Neural progenitor cell (in vitro differentiated cells): ENCODE data around the gene COL19A1. TPM values are rescaled to one million over a fixed set of nuclear protein-coding genes. Genes with fewer than 3 reads are reported as not detected.

Experiments used
- DNase-seq: peaks from one replicate; pipeline ENCODE4 v3.0.0-alpha.2; 2016; ENCODE audit warnings: low spot score
- H2AFZ ChIP-seq: fragments of 200-600 bp; sonication (generic); replicated peaks from 2 replicates; pipeline ENCODE4 v1.6.1; 2016; ENCODE audit warnings: antibody characterized with exemption
- H3F3A ChIP-seq: fragments of 200-600 bp; sonication (generic); 2 replicates; pipeline ENCODE4 v1.6.1; 2016; ENCODE audit warnings: antibody characterized with exemption, low read depth
- H3K27ac ChIP-seq: fragments of 200-600 bp; sonication (generic); 2 replicates; pipeline ENCODE4 v1.5.1; 2016; ENCODE audit warnings: mild to moderate bottlenecking
- H3K27me3 ChIP-seq: fragments of 200-600 bp; sonication (generic); 2 replicates; pipeline ENCODE4 v1.6.1; 2016; ENCODE audit warnings: mild to moderate bottlenecking, moderate library complexity
- H3K36me3 ChIP-seq: fragments of 200-600 bp; sonication (generic); 2 replicates; pipeline ENCODE4 v1.5.1; 2016
- H3K4me1 ChIP-seq: fragments of 200-600 bp; sonication (generic); 2 replicates; pipeline ENCODE4 v1.6.1; 2016; ENCODE audit warnings: mixed run types
- H3K4me2 ChIP-seq: fragments of 200-600 bp; sonication (generic); 2 replicates; pipeline ENCODE4 v1.6.1; 2016
- H3K4me3 ChIP-seq: fragments of 200-600 bp; sonication (generic); 2 replicates; pipeline ENCODE4 v1.5.1; 2016
- H3K79me2 ChIP-seq: fragments of 200-600 bp; sonication (generic); 2 replicates; pipeline ENCODE4 v1.6.1; 2016; ENCODE audit warnings: low read depth
- H3K9ac ChIP-seq: fragments of 200-600 bp; sonication (generic); 2 replicates; pipeline ENCODE4 v1.6.1; 2016
- H3K9me3 ChIP-seq: fragments of 200-600 bp; sonication (generic); 2 replicates; pipeline ENCODE4 v1.5.1; 2016; ENCODE audit warnings: low read depth
- H4K20me1 ChIP-seq: fragments of 200-600 bp; sonication (generic); 2 replicates; pipeline ENCODE4 v1.6.1; 2016; ENCODE audit warnings: low read depth
- H3K27ac Mint-ChIP-seq: 3 replicates; pipeline ENCODE4 v1.8.0; 2021; ENCODE audit warnings: mixed read lengths
- H3K27me3 Mint-ChIP-seq: 2 replicates; pipeline ENCODE4 v1.8.0; 2022; ENCODE audit warnings: low read depth, mild to moderate bottlenecking, inconsistent platforms, moderate library complexity, mixed read lengths; ENCODE audit not compliant: insufficient read depth
- H3K36me3 Mint-ChIP-seq: 3 replicates; pipeline ENCODE4 v1.8.0; 2021; ENCODE audit warnings: mixed read lengths
- H3K4me1 Mint-ChIP-seq: 3 replicates; pipeline ENCODE4 v1.8.0; 2021; ENCODE audit warnings: mixed read lengths
- H3K4me3 Mint-ChIP-seq: 3 replicates; pipeline ENCODE4 v1.8.0; 2021; ENCODE audit warnings: mild to moderate bottlenecking, moderate library complexity, mixed read lengths
- H3K9me3 Mint-ChIP-seq: 3 replicates; pipeline ENCODE4 v1.8.0; 2020; ENCODE audit warnings: mixed read lengths
- EZH2 ChIP-seq: fragments of 200-600 bp; sonication (generic); IDR thresholded peaks from 2 replicates; pipeline ENCODE4 v1.6.1; 2017; ENCODE audit warnings: antibody characterized with exemption, mild to moderate bottlenecking, moderate library complexity
- EZH2phosphoT487 ChIP-seq: fragments of 200-600 bp; sonication (generic); IDR thresholded peaks from 2 replicates; pipeline ENCODE4 v1.6.1; 2017; ENCODE audit warnings: antibody characterized with exemption
- total RNA-seq: library from RNA; depleted of rRNA; stranded (reverse); fragments of >200 nt; gene quantifications from 2 replicates; pipeline ENCODE4 v1.2.3, GENCODE V29; 2015; ENCODE audit warnings: low replicate concordance
- TF ChIP-seq, protein P1 (sequence below): fragments of 200-600 bp; sonication (generic); IDR thresholded peaks from 2 replicates; pipeline ENCODE4 v1.5.1; 2017; ENCODE audit warnings: antibody characterized with exemption, mild to moderate bottlenecking

Gene COL19A1
- total RNA-seq, 1 donor from 2014 or later, result not detected

DNA sequence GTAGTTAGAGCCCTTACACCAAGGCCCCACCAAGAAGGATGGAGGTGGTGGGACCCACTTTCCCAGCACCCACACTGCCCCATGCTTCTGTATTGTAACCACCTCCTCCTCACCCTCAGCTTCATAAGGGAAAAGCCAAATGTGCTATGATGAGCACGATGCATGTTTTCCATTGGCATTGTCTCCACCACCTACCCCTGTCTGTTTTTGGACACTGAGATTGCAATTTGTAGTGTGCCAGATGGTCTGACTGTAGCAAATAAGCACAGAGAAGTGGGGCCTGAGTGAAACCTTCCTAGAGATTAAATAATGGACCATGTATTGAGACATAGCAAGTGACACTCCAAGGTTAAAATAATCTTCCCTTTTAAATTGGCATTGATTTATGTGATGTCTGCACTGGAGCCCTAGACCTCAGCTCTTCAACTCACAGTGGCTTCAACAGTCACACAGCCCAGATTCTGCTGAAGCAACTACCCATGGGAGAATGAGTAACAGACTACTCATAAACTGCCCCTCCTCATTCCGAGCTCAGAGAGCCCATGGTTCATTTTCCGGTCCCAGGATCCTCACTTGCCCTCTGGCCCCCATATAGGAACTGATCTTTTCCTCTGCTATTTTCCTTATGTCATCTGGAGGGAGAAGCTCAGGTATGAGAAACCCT lies 258.7 kb downstream of the COL19A1 start:
- Histone ChIP-seq H3K4me2 (no peak overlapping the region), H3K79me2 (no peaks in the 10 kb centered on the region)

DNA sequence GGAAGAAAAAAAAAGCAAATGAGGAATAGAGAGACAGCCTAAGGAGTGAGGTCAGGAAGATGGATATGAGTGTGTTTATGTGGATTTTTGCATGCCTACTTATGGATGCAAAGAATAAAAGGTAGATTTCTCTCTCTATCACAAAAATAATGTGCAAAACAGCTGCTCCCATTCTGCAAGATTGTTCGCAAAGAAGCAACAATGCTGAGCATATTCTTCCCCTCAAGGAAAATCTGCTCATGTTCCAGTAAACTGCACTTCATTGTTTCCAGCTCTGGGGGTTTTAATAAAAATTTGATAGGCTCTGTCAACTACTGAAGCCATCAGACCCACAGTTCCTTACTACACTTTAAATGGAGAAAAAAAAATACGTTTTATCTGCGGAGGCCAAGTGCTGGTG lies 259.2 kb downstream of the COL19A1 start:
- Histone ChIP-seq H3K4me1 (no peaks in the 10 kb centered on the region), H3K9me3 (no peaks in the 10 kb centered on the region), H2AFZ (no peak overlapping the region), H3K27me3 (no peaks in the 10 kb centered on the region), H3K36me3 (no peaks in the 10 kb centered on the region), H3K9ac (no peak overlapping the region), H3F3A (no peaks in the 10 kb centered on the region), H3K4me2 (no peak overlapping the region), H3K4me3 (no peak overlapping the region), H4K20me1 (no peaks in the 10 kb centered on the region), H3K27ac (no peak overlapping the region), H3K79me2 (no peaks in the 10 kb centered on the region)
- Mint-ChIP-seq H3K27me3 (no peaks in the 10 kb centered on the region), H3K4me3 (no peak overlapping the region), H3K36me3 (no peaks in the 10 kb centered on the region), H3K4me1 (no peaks in the 10 kb centered on the region), H3K27ac (no peak overlapping the region), H3K9me3 (no peaks in the 10 kb centered on the region)
- TF ChIP-seq EZH2 (no peak), EZH2phosphoT487 (no peak)
- TF ChIP-seq, protein P1, sequence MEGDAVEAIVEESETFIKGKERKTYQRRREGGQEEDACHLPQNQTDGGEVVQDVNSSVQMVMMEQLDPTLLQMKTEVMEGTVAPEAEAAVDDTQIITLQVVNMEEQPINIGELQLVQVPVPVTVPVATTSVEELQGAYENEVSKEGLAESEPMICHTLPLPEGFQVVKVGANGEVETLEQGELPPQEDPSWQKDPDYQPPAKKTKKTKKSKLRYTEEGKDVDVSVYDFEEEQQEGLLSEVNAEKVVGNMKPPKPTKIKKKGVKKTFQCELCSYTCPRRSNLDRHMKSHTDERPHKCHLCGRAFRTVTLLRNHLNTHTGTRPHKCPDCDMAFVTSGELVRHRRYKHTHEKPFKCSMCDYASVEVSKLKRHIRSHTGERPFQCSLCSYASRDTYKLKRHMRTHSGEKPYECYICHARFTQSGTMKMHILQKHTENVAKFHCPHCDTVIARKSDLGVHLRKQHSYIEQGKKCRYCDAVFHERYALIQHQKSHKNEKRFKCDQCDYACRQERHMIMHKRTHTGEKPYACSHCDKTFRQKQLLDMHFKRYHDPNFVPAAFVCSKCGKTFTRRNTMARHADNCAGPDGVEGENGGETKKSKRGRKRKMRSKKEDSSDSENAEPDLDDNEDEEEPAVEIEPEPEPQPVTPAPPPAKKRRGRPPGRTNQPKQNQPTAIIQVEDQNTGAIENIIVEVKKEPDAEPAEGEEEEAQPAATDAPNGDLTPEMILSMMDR, result no peak
- DNase-seq, result no peak

More for the DNA sequence above, 258.7 kb downstream of the COL19A1 start:
- H3K36me3 ChIP-seq, result no peaks in the 10 kb centered on the region
- Mint-ChIP-seq H3K9me3 (no peaks in the 10 kb centered on the region), H3K27ac (no peak overlapping the region), H3K4me1 (no peaks in the 10 kb centered on the region), H3K4me3 (no peak overlapping the region), H3K36me3 (no peaks in the 10 kb centered on the region), H3K27me3 (no peaks in the 10 kb centered on the region)
- H2AFZ ChIP-seq, result no peak overlapping the region
- no peak overlapping the region for H3K4me3 ChIP-seq
- no peak for TF ChIP-seq EZH2phosphoT487
- TF ChIP-seq, protein P1, result no peak
- TF ChIP-seq EZH2, result no peak
- no peaks in the 10 kb centered on the region for H3K4me1 ChIP-seq
- no peaks in the 10 kb centered on the region for H4K20me1 ChIP-seq
- DNase-seq, result no peak
- no peak overlapping the region for H3K9ac ChIP-seq
- no peaks in the 10 kb centered on the region for H3K27me3 ChIP-seq
- H3F3A ChIP-seq, result no peaks in the 10 kb centered on the region
- H3K27ac ChIP-seq, result no peak overlapping the region
- H3K9me3 ChIP-seq, result no peaks in the 10 kb centered on the region

DNA sequence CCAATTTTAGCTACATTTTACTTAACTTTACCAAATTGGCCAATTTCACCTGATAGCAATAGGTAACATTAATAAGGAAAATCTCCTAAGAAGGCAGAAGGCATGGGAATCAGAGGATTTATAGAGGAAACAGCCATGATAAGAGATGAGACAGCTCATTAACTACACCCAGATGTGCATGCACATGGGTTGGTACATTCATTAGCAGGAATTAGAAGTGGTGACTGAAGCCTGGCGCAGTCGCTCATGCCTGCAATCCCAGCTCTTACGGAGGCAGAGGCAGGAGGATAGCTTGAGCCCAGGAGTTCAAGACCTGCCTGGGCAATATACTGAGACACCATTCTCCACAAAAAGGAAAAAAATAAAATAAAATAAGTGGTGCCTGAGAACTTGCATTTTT lies 263.0 kb downstream of the COL19A1 start:
- H3K9me3 Mint-ChIP-seq, result no peaks in the 10 kb centered on the region
- DNase-seq, result no peak
- H4K20me1 ChIP-seq, result no peaks in the 10 kb centered on the region
- H3K79me2 ChIP-seq, result no peaks in the 10 kb centered on the region
- no peak overlapping the region for H3K4me3 ChIP-seq
- H3K4me1 ChIP-seq, result no peaks in the 10 kb centered on the region
- no peaks in the 10 kb centered on the region for H3K4me1 Mint-ChIP-seq
- H3K4me3 Mint-ChIP-seq, result no peak overlapping the region
- no peak overlapping the region for H3K9ac ChIP-seq
- no peaks in the 10 kb centered on the region for H3K9me3 ChIP-seq
- TF ChIP-seq, protein P1, result no peak
- TF ChIP-seq EZH2phosphoT487 (no peak), EZH2 (no peak)
- H3K36me3 Mint-ChIP-seq, result no peaks in the 10 kb centered on the region
- no peak overlapping the region for H3K4me2 ChIP-seq
- no peak overlapping the region for H3K27ac ChIP-seq
- H2AFZ ChIP-seq, result no peak overlapping the region
- H3F3A ChIP-seq, result no peaks in the 10 kb centered on the region
- H3K27me3 Mint-ChIP-seq, result no peaks in the 10 kb centered on the region
- no peak overlapping the region for H3K27ac Mint-ChIP-seq
- no peaks in the 10 kb centered on the region for H3K36me3 ChIP-seq
- no peaks in the 10 kb centered on the region for H3K27me3 ChIP-seq
